ENCODE measurements around the gene KRT79. TPM values are rescaled to one million over a fixed set of nuclear protein-coding genes. Genes with fewer than 3 reads are reported as not detected.

KRT79 gene
- total and polyA plus RNA-seq, 7 donors, result 0.03 to 0.05 TPM; not detected in 5

GRCh38 chr12:52789637-52790426 is 44.3 kb downstream of the KRT79 start:
- Histone ChIP-seq H3K27ac (no peak overlapping the region), H3K4me1 (no peaks in the 10 kb centered on the region), H3K27me3 (ENCODE audit: insufficient read depth in 3 of 3, low read length in 2 of 3) (peaks cover 3 to 38% (median 10%) of the 10 kb centered on the region in 3 donors), H3K4me3 (no peak overlapping the region), H3K36me3 (ENCODE audit: insufficient read depth in 1 of 2, low read depth in 1 of 2) (no peaks in the 10 kb centered on the region), H3K9me3 (no peaks in the 10 kb centered on the region)
- intact Hi-C loops (cut with DNase I), result no loop called here
- WGBS, 3 donors, result 20 to 28% (median 20%) methylated on average over 45 to 50 of the region's 50 CpGs
- no peak for TF ChIP-seq CTCF (IDR thresholded peaks at IDR 0.05)
- no peak for DNase-seq
- ATAC-seq, result no peak

GRCh38 chr12:52788876-52789636 is 45.1 kb downstream of the KRT79 start:
- Histone ChIP-seq H3K4me1 (no peaks in the 10 kb centered on the region), H3K36me3 (ENCODE audit: insufficient read depth in 1 of 2, low read depth in 1 of 2) (no peaks in the 10 kb centered on the region), H3K9me3 (no peaks in the 10 kb centered on the region), H3K27me3 (ENCODE audit: insufficient read depth in 3 of 3, low read length in 2 of 3) (peaks cover 3 to 42% (median 12%) of the 10 kb centered on the region in 3 donors), H3K27ac (no peak overlapping the region), H3K4me3 (no peak overlapping the region)
- intact Hi-C loops (cut with DNase I), result no loop called here
- DNase-seq, result no peak
- 88 to 90% (median 89%) methylated on average over 11 of the region's 11 CpGs for WGBS, 3 donors
- TF ChIP-seq CTCF (IDR thresholded peaks at IDR 0.05), result no peak
- no peak for ATAC-seq

GRCh38 chr12:52788192-52788875 is 45.8 kb downstream of the KRT79 start:
- H3K4me3 ChIP-seq, result no peak overlapping the region
- H3K27ac ChIP-seq, result no peak overlapping the region
- no peaks in the 10 kb centered on the region for H3K9me3 ChIP-seq
- intact Hi-C loops (cut with DNase I), result no loop called here
- TF ChIP-seq CTCF (IDR thresholded peaks at IDR 0.05), result no peak
- no peaks in the 10 kb centered on the region for H3K4me1 ChIP-seq
- H3K36me3 ChIP-seq (ENCODE audit: insufficient read depth in 1 of 2, low read depth in 1 of 2), result no peaks in the 10 kb centered on the region
- no peak for DNase-seq
- peaks cover 3 to 50% (median 14%) of the 10 kb centered on the region in 3 donors for H3K27me3 ChIP-seq (ENCODE audit: insufficient read depth in 3 of 3, low read length in 2 of 3)
- no peak for ATAC-seq
- 68 to 79% (median 73%) methylated on average over 6 of the region's 6 CpGs for WGBS, 3 donors

- Histone ChIP-seq H3K4me1 (no peaks in the 10 kb centered on the region), H3K9me3 (no peaks in the 10 kb centered on the region), H3K4me3 (no peak overlapping the region), H3K36me3 (ENCODE audit: insufficient read depth in 1 of 2, low read depth in 1 of 2) (no peaks in the 10 kb centered on the region), H3K27ac (no peak overlapping the region), H3K27me3 (ENCODE audit: insufficient read depth in 3 of 3, low read length in 2 of 3) (peaks cover 3 to 50% (median 14%) of the 10 kb centered on the region in 3 donors)
- WGBS, 3 donors, result 67 to 71% (median 68%) methylated on average over 6 of the region's 6 CpGs
- DNase-seq, result no peak
- ATAC-seq, result no peak
- intact Hi-C loops (cut with DNase I), result no loop called here
- no peak for TF ChIP-seq CTCF (IDR thresholded peaks at IDR 0.05)
Measured at GRCh38 chr12:52787324-52788191, 46.6 kb downstream of the KRT79 start.

Data from psoas muscle (tissue), 8 donors.